Kasumi-1 (cell line): ENCODE data around the gene PDYN.

ENCODE experiments used
- DNase-seq, 2 experiments: peaks; one replicate each; lab custom pipeline; 2025; lab: John Stamatoyannopoulos, UW

The PDYN gene

GRCh38 chr20:1934721-1935573 lies 58.9 kb downstream of the PDYN start:
- DNase-seq: no peak

- DNase-seq: no peak
These were observed 59.7 kb downstream of the PDYN start for GRCh38 chr20:1934156-1934555.

- DNase-seq: no peak
These were observed 60.4 kb downstream of the PDYN start for GRCh38 chr20:1933465-1933870.

GRCh38 chr20:1932971-1933370 lies 60.9 kb downstream of the PDYN start:
- no peak for DNase-seq

DNA sequence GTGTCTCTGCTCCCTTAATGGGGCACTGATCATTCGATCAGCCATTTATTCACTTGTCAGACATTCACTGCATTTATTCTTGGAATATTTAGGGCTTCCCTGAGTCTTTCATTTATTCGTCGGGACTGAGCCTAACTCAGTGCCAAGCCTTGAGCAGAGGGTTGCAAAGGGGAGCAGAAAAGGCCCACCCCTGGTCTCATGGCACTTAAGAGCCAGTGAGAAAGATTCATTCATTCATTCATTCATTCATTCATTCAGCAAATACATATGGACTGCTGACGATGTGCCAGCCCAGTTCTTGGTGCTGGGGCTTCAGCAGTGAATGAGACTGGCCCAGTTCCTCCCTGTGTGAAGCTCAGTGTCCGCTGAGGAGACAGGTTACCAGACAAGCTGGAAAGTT lies 62.0 kb downstream of the PDYN start:
- no peak for DNase-seq

- no peak for DNase-seq
These were observed 63.7 kb downstream of the PDYN start for GRCh38 chr20:1930165-1930564.

GRCh38 chr20:1929460-1929859 lies 64.4 kb downstream of the PDYN start:
- DNase-seq: no peak

DNA sequence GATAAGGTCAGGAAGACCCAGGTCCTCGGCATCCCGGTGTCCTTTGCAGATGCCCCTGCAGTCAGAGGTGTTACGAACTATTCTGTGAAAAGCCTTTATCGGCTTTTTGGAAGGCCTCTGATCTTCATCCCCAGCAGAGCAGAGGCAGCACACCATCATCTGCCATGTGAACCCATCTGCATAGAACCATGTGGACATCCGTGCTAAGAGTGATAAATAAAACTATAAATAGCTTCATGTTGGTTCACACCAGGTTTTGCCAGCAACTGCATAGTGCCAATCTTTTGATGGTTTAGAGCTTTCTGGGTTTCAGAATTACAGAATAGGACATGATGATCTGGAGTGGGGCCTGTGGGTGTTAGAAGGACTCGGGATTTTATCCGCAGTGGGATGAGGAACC lies 65.1 kb downstream of the PDYN start:
- DNase-seq: no peak
